ENCODE data around the gene CEACAM19. TPM values are rescaled to one million over a fixed set of nuclear protein-coding genes. Genes with fewer than 3 reads are reported as not detected.

Gene CEACAM19
- total and polyA plus RNA-seq, 10 of the 15 experiments (the other 5 are each of a cell fraction or from before 2014, with no cell fraction given), result 0.13 to 0.31 (median 0.17) TPM; not detected in 4

DNA sequence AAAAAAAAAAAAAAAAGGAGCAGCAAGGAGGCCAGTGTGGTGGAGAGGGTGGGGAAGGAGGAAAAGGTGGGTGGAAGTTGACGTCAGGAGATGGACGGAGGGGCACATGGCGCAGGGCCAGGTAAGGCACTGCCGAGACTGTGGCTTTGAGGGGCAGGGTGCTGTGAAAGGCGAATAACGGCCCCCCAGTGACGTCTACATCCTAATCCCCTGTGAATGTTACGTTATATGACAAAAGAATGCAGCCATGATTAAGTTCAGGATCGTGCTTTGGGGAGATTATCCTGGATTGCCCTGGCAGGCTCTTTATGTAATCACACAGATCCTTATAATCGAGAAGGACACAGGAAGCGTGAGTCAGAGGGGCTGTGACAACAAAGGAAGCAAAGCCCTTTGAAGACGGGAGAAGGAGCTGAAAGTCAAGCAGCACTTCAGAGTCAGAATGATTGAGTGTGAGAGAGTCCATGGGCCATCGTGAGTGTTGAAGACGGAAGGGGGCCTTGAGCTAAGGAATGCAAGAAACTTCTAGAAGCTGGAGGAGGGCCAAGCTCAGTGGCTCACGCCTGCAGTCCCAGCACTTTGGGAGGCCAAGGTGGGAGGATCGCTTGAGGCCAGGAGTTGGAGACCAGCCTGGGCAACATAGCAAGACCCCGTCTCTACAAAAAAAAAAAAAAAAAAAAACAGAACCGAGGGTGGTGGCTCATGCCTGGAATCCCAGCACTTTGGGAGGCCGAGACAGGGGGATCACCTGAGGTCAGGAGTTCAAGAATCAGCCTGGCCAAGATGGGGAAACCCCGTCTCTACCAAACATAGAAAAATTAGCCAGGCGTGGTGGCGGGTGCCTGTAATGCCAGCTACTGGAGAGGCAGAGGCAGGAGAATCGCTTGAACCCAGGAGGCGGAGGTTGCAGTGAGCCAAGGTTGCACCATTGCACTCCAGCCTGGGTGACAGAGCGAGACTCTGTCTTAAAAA is 13.9 kb downstream of the CEACAM19 start (continued):
- TF ChIP-seq MEF2B (IDR thresholded peaks at IDR 0.05; ENCODE audit: partially characterized antibody, poor library complexity, severe bottlenecking) (no peak), HDGF (IDR thresholded peaks at IDR 0.05) (no peak), TCF7 (IDR thresholded peaks at IDR 0.05; ENCODE audit: borderline replicate concordance) (no peak), ASH2L (IDR thresholded peaks at IDR 0.05; ENCODE audit: borderline replicate concordance, low read depth) (no peak), DPF2 (IDR thresholded peaks at IDR 0.05) (no peak), YBX1 (IDR thresholded peaks at IDR 0.05) (no peak), GATAD2B (conservative IDR thresholded peaks at IDR 0.05; ENCODE audit: low read depth) (no peak), ZSCAN29 (IDR thresholded peaks at IDR 0.05) (no peak), NR2F1 (conservative IDR thresholded peaks at IDR 0.05) (0 out of 2 replicates have a peak, but pooled peaks have one; percentile 26), PML (IDR thresholded peaks at IDR 0.05; ENCODE audit: low read length) (no peak), RB1 (IDR thresholded peaks at IDR 0.05; ENCODE audit: borderline replicate concordance) (no peak), CBX3 (IDR thresholded peaks at IDR 0.05; ENCODE audit: borderline replicate concordance, low read depth) (no peak), SP1 (IDR thresholded peaks at IDR 0.05; ENCODE audit: low read depth, low read length) (no peak)
- TF ChIP-seq, protein P1, sequence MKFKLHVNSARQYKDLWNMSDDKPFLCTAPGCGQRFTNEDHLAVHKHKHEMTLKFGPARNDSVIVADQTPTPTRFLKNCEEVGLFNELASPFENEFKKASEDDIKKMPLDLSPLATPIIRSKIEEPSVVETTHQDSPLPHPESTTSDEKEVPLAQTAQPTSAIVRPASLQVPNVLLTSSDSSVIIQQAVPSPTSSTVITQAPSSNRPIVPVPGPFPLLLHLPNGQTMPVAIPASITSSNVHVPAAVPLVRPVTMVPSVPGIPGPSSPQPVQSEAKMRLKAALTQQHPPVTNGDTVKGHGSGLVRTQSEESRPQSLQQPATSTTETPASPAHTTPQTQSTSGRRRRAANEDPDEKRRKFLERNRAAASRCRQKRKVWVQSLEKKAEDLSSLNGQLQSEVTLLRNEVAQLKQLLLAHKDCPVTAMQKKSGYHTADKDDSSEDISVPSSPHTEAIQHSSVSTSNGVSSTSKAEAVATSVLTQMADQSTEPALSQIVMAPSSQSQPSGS (IDR thresholded peaks at IDR 0.05; ENCODE audit: low read length), result no peak
- TF ChIP-seq, protein P2, sequence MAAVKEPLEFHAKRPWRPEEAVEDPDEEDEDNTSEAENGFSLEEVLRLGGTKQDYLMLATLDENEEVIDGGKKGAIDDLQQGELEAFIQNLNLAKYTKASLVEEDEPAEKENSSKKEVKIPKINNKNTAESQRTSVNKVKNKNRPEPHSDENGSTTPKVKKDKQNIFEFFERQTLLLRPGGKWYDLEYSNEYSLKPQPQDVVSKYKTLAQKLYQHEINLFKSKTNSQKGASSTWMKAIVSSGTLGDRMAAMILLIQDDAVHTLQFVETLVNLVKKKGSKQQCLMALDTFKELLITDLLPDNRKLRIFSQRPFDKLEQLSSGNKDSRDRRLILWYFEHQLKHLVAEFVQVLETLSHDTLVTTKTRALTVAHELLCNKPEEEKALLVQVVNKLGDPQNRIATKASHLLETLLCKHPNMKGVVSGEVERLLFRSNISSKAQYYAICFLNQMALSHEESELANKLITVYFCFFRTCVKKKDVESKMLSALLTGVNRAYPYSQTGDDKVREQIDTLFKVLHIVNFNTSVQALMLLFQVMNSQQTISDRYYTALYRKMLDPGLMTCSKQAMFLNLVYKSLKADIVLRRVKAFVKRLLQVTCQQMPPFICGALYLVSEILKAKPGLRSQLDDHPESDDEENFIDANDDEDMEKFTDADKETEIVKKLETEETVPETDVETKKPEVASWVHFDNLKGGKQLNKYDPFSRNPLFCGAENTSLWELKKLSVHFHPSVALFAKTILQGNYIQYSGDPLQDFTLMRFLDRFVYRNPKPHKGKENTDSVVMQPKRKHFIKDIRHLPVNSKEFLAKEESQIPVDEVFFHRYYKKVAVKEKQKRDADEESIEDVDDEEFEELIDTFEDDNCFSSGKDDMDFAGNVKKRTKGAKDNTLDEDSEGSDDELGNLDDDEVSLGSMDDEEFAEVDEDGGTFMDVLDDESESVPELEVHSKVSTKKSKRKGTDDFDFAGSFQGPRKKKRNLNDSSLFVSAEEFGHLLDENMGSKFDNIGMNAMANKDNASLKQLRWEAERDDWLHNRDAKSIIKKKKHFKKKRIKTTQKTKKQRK (IDR thresholded peaks at IDR 0.05; ENCODE audit: low read depth, low read length), result no peak
- TF ChIP-seq, protein P3, sequence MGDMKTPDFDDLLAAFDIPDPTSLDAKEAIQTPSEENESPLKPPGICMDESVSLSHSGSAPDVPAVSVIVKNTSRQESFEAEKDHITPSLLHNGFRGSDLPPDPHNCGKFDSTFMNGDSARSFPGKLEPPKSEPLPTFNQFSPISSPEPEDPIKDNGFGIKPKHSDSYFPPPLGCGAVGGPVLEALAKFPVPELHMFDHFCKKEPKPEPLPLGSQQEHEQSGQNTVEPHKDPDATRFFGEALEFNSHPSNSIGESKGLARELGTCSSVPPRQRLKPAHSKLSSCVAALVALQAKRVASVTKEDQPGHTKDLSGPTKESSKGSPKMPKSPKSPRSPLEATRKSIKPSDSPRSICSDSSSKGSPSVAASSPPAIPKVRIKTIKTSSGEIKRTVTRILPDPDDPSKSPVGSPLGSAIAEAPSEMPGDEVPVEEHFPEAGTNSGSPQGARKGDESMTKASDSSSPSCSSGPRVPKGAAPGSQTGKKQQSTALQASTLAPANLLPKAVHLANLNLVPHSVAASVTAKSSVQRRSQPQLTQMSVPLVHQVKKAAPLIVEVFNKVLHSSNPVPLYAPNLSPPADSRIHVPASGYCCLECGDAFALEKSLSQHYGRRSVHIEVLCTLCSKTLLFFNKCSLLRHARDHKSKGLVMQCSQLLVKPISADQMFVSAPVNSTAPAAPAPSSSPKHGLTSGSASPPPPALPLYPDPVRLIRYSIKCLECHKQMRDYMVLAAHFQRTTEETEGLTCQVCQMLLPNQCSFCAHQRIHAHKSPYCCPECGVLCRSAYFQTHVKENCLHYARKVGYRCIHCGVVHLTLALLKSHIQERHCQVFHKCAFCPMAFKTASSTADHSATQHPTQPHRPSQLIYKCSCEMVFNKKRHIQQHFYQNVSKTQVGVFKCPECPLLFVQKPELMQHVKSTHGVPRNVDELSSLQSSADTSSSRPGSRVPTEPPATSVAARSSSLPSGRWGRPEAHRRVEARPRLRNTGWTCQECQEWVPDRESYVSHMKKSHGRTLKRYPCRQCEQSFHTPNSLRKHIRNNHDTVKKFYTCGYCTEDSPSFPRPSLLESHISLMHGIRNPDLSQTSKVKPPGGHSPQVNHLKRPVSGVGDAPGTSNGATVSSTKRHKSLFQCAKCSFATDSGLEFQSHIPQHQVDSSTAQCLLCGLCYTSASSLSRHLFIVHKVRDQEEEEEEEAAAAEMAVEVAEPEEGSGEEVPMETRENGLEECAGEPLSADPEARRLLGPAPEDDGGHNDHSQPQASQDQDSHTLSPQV (IDR thresholded peaks at IDR 0.05), result no peak
